Jurkat, Clone E6-1 (cell line): ENCODE measurements around the gene ROBO3.
A peak's percentile ranks its signal among the peaks of the same experiment; 100 is the strongest.

Experiments
- DNase-seq: peaks from one replicate; pipeline ENCODE4 v3.0.0-alpha.2; 2011; ENCODE audit warnings: low read depth, low spot score
- H3K4me3 ChIP-seq: 2 replicates; pipeline ENCODE4 v1.5.1; 2011; ENCODE audit warnings: mild to moderate bottlenecking, low read length, control low read depth, moderate library complexity

ROBO3 gene

GRCh38 chr11:124874571-124875255 lies 9.5 kb downstream of the ROBO3 start:
- DNase-seq, result no peak
- H3K4me3 ChIP-seq, result no peak overlapping the region

GRCh38 chr11:124875401-124875800 lies 10.2 kb downstream of the ROBO3 start:
- DNase-seq, result no peak
- H3K4me3 ChIP-seq, result peak overlapping the region; percentile 67; the same call in 1 of the 2 replicates

GRCh38 chr11:124875943-124876817 lies 10.9 kb downstream of the ROBO3 start:
- H3K4me3 ChIP-seq, result peak overlapping the region; percentile 67
- peak; percentile 94 for DNase-seq

DNA sequence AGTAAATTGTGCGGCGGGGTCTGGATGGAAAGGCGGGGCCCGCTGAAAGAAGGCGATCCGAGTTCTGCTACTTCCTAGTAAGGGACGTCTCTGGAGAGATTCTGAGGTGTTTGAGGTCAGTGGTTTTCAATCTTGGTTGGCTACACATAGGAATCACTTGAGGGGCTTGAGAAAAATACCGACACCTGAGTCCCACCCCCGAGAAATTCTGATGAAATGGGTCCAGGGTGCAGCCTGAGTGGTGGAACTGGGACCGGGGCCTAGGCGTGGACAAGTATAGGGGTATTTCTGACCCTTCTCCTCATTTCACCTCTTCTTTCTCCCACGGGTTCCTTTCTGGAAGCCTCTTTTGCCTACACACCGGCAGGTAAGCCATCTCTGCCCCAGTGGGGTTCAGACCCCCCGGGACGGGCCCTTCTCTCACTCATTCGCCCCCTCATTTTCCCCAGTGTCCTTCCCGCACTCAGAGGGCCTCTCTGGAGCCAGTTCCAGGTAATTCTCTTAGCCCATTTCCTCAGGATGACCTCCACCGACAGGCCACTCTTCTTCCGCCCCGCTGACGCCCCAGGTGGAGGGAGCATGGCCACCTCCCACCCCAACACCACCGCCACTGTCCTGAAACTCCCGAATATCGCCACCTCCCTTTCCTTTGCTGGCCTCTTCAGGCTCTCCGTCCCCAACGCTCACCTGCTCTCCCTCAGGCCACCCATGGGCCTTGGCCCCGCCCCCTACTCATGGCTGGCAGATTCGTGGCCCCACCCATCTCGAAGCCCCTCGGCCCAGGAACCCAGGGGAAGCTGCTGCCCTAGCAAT lies 11.8 kb downstream of the ROBO3 start:
- DNase-seq, result no peak
- H3K4me3 ChIP-seq, result peak overlapping the region; percentile 67

- DNase-seq, result no peak
- no peak overlapping the region for H3K4me3 ChIP-seq
Observed at GRCh38 chr11:124877631-124877909, 12.3 kb downstream of the ROBO3 start.

DNA sequence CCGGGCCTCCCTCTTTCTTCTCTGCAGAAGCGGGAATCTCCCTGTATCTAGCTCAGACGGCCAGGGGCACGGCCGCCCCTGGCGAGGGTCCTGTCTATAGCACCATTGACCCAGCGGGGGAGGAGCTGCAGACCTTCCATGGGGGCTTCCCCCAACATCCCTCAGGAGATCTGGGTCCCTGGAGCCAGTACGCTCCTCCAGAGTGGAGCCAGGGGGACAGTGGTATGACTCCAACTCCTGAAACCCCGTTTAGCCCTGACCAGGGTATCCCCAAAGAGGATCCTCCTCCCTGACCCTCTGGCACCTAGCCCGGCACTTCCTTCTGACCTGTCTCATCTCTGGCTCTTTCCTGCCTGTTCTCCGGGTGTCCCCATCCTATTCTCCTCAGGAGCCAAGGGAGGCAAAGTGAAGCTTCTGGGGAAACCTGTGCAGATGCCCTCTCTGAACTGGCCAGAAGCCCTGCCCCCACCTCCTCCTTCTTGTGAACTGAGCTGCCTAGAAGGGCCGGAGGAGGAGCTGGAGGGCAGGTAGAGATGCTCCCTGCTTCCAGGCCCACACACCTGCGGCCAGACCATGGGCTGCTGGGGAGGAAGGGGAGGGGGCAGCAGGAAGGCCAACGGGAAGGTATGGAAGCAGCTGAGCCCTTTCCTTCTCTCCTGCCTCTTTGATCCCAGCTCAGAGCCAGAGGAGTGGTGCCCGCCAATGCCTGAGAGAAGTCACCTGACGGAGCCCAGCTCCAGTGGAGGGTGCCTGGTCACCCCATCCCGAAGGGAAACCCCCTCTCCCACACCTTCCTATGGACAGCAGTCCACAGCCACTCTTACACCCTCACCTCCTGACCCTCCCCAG lies 12.9 kb downstream of the ROBO3 start:
- DNase-seq, result no peak
- no peak overlapping the region for H3K4me3 ChIP-seq

- no peak overlapping the region for H3K4me3 ChIP-seq
- no peak for DNase-seq
Observed at GRCh38 chr11:124878759-124879492, 13.7 kb downstream of the ROBO3 start.

DNA sequence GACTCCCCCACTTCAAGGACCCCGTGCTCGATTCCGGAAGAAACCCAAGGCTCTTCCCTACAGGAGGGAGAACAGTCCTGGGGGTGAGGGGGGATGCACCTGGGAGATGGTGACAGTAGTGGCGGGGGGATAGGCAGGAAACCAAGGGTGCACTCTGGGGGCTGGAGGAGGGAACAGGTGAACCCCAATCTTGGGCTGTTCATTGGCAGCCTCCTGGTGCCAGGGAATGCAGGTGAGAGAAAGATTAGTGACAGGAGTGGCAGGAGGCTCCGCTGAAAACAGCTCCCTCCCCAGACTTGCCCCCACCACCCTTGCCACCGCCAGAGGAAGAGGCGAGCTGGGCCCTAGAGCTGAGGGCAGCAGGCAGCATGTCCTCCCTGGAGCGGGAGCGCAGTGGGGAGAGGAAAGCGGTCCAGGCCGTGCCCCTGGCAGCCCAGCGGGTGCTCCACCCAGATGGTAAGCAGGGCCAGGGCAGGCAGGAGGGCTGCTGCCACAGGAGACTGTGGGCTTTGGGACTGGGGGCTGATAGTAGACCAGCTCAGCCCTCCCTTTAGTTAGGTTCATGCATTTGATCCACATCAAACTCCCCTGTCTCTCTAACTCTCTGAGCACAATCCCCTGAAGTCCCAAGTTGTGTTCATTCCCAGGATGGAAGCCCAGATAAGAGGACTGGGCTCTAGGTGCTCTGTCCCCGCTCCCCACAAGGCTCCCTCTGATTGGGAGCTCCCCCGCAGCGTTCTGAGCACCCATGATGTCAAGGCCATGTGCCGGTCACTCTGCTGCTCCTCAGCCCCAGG lies 14.5 kb downstream of the ROBO3 start:
- no peak for DNase-seq
- H3K4me3 ChIP-seq, result no peak overlapping the region

GRCh38 chr11:124880290-124880611 lies 15.0 kb downstream of the ROBO3 start:
- peak; percentile 16 for DNase-seq

GRCh38 chr11:124880958-124881357 lies 15.7 kb downstream of the ROBO3 start:
- no peak overlapping the region for H3K4me3 ChIP-seq
- DNase-seq, result no peak

More at GRCh38 chr11:124880290-124880611, 15.0 kb downstream of the ROBO3 start:
- H3K4me3 ChIP-seq, result no peak overlapping the region

GRCh38 chr11:124882339-124883071 lies 17.3 kb downstream of the ROBO3 start:
- no peak overlapping the region for H3K4me3 ChIP-seq
- DNase-seq, result peak; percentile 20

DNA sequence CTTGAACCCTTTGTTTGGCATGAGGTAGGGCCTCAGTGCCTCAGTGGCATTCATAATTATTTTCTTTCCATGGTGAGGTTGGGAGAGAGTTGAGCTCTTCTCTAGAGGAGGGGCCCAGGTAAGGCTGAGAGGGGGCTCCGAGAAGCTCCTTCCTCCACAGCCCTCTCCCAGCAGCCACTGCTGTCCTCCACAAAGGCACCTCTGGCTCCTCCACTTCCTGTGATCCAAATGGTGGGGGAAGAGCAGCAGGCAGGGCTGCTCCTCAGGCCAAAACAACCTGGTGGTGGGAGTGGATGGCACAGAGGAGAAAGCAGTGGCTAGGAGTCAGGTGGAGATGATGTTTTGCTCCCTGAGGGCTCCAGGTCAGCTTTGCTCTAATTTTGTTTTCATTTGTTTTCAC lies 19.1 kb downstream of the ROBO3 start:
- no peak for DNase-seq
- no peak overlapping the region for H3K4me3 ChIP-seq

GRCh38 chr11:124884869-124885479 lies 19.7 kb downstream of the ROBO3 start:
- no peak overlapping the region for H3K4me3 ChIP-seq
- DNase-seq, result no peak

DNA sequence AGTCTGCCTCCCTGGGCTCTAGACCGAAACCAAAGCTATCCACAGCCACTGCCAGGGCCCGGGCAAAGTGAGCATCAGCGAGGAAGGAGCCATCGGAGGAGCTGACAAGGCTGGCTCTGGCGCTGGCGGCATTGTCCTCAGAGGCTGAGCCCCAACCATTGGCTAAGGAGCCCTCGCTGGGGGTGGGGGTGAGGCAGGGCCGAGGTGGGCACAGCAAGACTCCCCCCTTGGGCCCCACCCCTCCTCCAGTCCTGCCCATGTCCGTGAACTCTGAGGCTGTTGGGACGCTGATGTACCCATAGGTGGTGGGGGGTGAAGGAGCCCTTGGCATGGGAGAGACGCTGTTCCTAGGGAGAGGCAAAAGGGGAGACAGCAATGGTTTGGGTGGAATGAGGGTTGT lies 21.2 kb downstream of the ROBO3 start:
- DNase-seq, result no peak

DNA sequence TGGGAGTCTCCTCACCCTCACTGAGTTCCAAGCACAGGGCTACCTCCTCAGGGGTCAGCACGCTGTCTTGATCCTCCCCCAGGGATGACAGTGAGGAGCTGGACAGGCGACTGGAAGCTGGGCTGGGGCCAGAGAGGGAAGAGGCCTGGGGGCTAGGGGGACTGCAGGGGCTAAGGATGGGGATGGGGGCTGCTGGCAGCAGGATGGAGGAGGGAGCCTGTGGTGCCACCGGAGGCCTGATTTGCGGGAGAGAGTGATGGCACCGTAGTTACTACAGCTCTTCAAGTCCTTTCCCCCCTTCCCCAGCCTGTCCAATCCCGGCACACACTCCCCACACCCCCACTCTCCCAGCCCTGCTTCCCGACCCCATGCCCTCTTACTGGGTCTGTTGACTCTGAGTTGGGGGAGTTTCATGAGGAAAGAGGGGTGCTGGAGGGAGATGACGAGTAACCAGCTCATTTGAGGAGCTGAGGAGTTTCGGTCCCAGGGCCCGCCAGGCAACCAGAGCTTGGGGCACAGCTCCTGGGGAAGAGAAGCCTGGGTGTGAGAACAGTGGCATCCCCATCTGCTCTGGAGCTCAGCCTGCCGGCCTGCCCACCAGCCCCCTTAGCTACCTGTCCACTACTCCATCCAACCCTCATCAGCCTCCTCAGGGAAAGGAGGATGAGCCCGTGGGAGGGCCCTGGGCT lies 21.9 kb downstream of the ROBO3 start:
- no peak for DNase-seq
- no peak overlapping the region for H3K4me3 ChIP-seq

More for the DNA sequence above, 21.2 kb downstream of the ROBO3 start:
- no peak overlapping the region for H3K4me3 ChIP-seq

DNA sequence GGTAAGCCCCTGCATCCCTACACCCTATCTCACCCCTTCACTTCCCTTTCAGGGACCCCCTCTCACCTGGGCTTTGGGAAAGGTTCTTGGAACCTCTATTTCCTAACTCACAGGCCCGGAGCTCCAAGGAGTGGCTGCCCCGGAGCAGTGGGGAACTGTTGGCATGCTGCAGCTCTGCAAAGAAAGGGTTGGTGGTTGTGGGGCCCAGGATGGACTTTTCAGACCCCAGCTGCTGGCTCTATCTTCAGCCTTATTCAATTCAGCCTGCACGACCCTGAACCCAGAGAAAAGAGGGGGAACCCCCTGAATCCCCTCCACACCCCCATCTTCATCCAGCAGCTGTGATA lies 22.4 kb downstream of the ROBO3 start:
- no peak overlapping the region for H3K4me3 ChIP-seq
- no peak for DNase-seq
